Neural cell (in vitro differentiated cells): Measurements from ENCODE around the gene THOP1.

Source experiments
- CTCF ChIP-seq: fragments of 450-650 bp; IDR thresholded peaks from 2 replicates; pipeline ENCODE4 v1.5.1; 2014; ENCODE audit warnings: antibody characterized with exemption, mild to moderate bottlenecking, moderate library complexity; ENCODE audit not compliant: poor library complexity, severe bottlenecking
- EP300 ChIP-seq: fragments of 450-650 bp; conservative IDR thresholded peaks from 2 replicates; pipeline ENCODE4 v1.6.1; 2014; ENCODE audit warnings: antibody characterized with exemption, mild to moderate bottlenecking, moderate library complexity; ENCODE audit not compliant: poor library complexity, severe bottlenecking
- EZH2 ChIP-seq: fragments of 200-600, 300-800 bp; shearing (Covaris generic), sonication (generic); IDR thresholded peaks from 2 replicates; pipeline ENCODE4 v1.6.1; 2014; ENCODE audit warnings: antibody characterized with exemption, low read length, borderline replicate concordance, mild to moderate bottlenecking; ENCODE audit not compliant: insufficient read depth, poor library complexity, severe bottlenecking
- MXI1 ChIP-seq: fragments of 450-650 bp; conservative IDR thresholded peaks from 2 replicates; pipeline ENCODE4 v1.6.1; 2014; ENCODE audit warnings: antibody characterized with exemption, mild to moderate bottlenecking; ENCODE audit not compliant: poor library complexity, severe bottlenecking
- POLR2AphosphoS5 ChIP-seq: IDR thresholded peaks from 2 replicates; pipeline ENCODE4 v1.6.1; 2012
- RAD21 ChIP-seq: fragments of 450-650 bp; conservative IDR thresholded peaks from 2 replicates; pipeline ENCODE4 v1.6.1; 2014; ENCODE audit warnings: antibody characterized with exemption, mild to moderate bottlenecking, moderate library complexity
- TAF1 ChIP-seq: IDR thresholded peaks from 2 replicates; pipeline ENCODE4 v1.6.1; 2012; ENCODE audit warnings: low read depth

DNA sequence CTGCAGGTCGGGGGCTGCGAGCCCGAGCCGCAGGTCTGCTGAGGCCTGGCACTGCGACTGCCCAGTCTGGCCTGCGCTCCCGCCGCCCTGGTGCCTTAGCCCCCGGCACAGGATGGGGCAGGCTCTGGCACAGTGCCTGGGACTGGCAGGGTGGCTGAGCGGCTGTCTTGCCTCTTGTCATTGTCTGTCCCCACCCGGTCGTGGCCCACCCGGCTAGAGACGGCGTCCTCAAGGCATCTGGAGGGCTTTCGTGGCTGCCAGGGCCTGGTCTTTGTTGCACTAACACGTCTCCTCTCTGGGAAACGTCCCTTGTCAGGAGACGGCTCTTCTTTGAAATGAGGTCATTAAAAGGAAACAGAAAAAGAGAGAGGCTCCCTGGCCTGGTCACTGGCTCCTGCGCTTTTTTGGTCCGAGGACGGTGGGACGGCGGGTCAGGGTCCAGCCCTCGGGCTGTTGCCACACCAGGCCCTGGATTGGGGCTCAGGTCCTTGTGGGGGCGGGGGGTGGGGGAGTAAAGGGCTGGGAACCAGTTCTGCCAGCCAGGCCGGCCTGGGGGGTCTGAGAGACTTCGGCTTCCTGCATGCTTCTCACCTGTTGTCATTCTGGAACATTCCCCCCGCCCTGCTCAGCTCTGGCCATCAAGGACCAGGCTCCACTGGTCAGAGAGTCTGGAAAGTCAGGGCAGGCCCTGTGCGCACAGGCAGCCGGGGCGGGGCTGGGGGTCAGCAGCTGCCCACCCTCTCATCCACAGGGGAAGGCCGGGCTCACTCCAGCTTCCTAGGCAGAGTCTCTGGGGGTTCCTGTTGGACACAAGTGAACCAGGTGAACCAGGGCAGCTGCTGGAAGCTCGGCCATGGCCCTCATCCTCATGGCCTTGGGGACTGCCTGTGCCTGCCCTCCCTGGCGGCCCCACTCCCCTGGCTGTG lies 28.2 kb downstream of the THOP1 start:
- TF ChIP-seq CTCF (no peak), POLR2AphosphoS5 (no peak), EZH2 (no peak), MXI1 (no peak), RAD21 (no peak), EP300 (no peak), TAF1 (no peak)
